ENCODE measurements around the gene B3GNT3. TPM values are rescaled to one million over a fixed set of nuclear protein-coding genes. Genes with fewer than 3 reads are reported as not detected.

Gene B3GNT3
- total RNA-seq, 1 experiment from 2014 or later, result 1.9 TPM

- Mint-ChIP-seq H3K9me3 (no peaks in the 10 kb centered on the region), H3K4me3 (no peak overlapping the region), H3K27ac (no peak overlapping the region), H3K36me3 (peaks cover 10% of the 10 kb centered on the region), H3K4me1 (peaks cover 5% of the 10 kb centered on the region), H3K27me3 (ENCODE audit: low read depth) (no peaks in the 10 kb centered on the region)
- DNase-seq (ENCODE audit: low spot score) (no peak), ATAC-seq (no peak)
- ChIA-PET POLR2A (no interaction called here), CTCF (interaction anchor here (0.6 kb wide), 2 partner anchors 72 to 242 kb away, joined by 4 to 5 read pairs; no protein-coding TSS in a partner anchor)
- TF ChIP-seq SMAD4 (CRISPR knock-in tag; IDR thresholded peaks at IDR 0.05) (no peak), NR3C1 (CRISPR knock-in tag; conservative IDR thresholded peaks at IDR 0.05; ENCODE audit: low read depth) (no peak), FOXP4 (CRISPR knock-in tag; IDR thresholded peaks at IDR 0.05) (no peak), SP1 (CRISPR knock-in tag; conservative IDR thresholded peaks at IDR 0.05) (no peak), AFF4 (CRISPR knock-in tag; IDR thresholded peaks at IDR 0.05; ENCODE audit: borderline replicate concordance) (no peak), PRDM15 (CRISPR knock-in tag; IDR thresholded peaks at IDR 0.05) (no peak)
Measured at GRCh38 chr19:17787274-17787913, 7.5 kb upstream of the B3GNT3 start.

GRCh38 chr19:17788632-17789031 lies 6.3 kb upstream of the B3GNT3 start:
- ATAC-seq (no peak), DNase-seq (ENCODE audit: low spot score) (no peak)
- no peak for TF ChIP-seq E2F5 (CRISPR knock-in tag; IDR thresholded peaks at IDR 0.05)
- TF ChIP-seq RORB (CRISPR knock-in tag; IDR thresholded peaks at IDR 0.05), result no peak
- no peak for TF ChIP-seq NR1H2 (CRISPR knock-in tag; IDR thresholded peaks at IDR 0.05)
- TF ChIP-seq NR2C2 (CRISPR knock-in tag; IDR thresholded peaks at IDR 0.05), result no peak
- TF ChIP-seq USF2 (CRISPR knock-in tag; IDR thresholded peaks at IDR 0.05), result no peak
- no peak for TF ChIP-seq FOXP4 (CRISPR knock-in tag; IDR thresholded peaks at IDR 0.05)
- no peak for TF ChIP-seq SOX15 (CRISPR knock-in tag; IDR thresholded peaks at IDR 0.05)
- no peak for TF ChIP-seq CTCF (IDR thresholded peaks at IDR 0.05)
- TF ChIP-seq ZBTB43 (CRISPR knock-in tag; IDR thresholded peaks at IDR 0.05), result no peak
- no peak for TF ChIP-seq MLX (CRISPR knock-in tag; IDR thresholded peaks at IDR 0.05)
- Mint-ChIP-seq H3K36me3 (peaks cover 7% of the 10 kb centered on the region), H3K9me3 (no peaks in the 10 kb centered on the region), H3K27ac (no peak overlapping the region), H3K4me3 (no peak overlapping the region), H3K4me1 (peaks cover 8% of the 10 kb centered on the region), H3K27me3 (ENCODE audit: low read depth) (peaks cover 1% of the 10 kb centered on the region)
- ChIA-PET CTCF (interaction anchor here (1.0 to 1.3 kb wide), 2 partner anchors 22 to 71 kb away, joined by 4 to 7 read pairs; partner anchors contain the start of gene RPL18A), POLR2A (no interaction called here)

All from WTC11 (cell line).